Mononuclear cell (primary cell): ENCODE data around the gene ZDHHC24. TPM values are rescaled to one million over a fixed set of nuclear protein-coding genes. Genes with fewer than 3 reads are reported as not detected.
"Not testable (repeated sequence)": the region's sequence is repeated elsewhere in the genome, so short reads cannot be mapped to it uniquely, and the experiment has no call there.

ENCODE experiments used
- H3K27me3 ChIP-seq: 2 replicates; pipeline ENCODE4 v1.6.0; 2011; ENCODE audit warnings: low read length, control low read depth; ENCODE audit not compliant: insufficient read depth
- H3K4me1 ChIP-seq: 2 replicates; pipeline ENCODE4 v1.5.1; 2011; ENCODE audit warnings: mild to moderate bottlenecking, low read length, control low read depth; ENCODE audit not compliant: insufficient read depth
- H3K4me3 ChIP-seq: 2 replicates; pipeline ENCODE4 v1.5.1; 2011; ENCODE audit warnings: mild to moderate bottlenecking, low read length, moderate library complexity
- H3K9me3 ChIP-seq: 2 replicates; pipeline ENCODE4 v1.5.1; 2011; ENCODE audit warnings: low read depth, mild to moderate bottlenecking, control low read depth, low read length
- total RNA-seq: library from RNA; depleted of rRNA; stranded (reverse); fragments of >200 nt; gene quantifications from one replicate; pipeline ENCODE4 v1.2.3, GENCODE V29; 2012

The ZDHHC24 gene, protein sequence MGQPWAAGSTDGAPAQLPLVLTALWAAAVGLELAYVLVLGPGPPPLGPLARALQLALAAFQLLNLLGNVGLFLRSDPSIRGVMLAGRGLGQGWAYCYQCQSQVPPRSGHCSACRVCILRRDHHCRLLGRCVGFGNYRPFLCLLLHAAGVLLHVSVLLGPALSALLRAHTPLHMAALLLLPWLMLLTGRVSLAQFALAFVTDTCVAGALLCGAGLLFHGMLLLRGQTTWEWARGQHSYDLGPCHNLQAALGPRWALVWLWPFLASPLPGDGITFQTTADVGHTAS
- 10.0 TPM for total RNA-seq

DNA sequence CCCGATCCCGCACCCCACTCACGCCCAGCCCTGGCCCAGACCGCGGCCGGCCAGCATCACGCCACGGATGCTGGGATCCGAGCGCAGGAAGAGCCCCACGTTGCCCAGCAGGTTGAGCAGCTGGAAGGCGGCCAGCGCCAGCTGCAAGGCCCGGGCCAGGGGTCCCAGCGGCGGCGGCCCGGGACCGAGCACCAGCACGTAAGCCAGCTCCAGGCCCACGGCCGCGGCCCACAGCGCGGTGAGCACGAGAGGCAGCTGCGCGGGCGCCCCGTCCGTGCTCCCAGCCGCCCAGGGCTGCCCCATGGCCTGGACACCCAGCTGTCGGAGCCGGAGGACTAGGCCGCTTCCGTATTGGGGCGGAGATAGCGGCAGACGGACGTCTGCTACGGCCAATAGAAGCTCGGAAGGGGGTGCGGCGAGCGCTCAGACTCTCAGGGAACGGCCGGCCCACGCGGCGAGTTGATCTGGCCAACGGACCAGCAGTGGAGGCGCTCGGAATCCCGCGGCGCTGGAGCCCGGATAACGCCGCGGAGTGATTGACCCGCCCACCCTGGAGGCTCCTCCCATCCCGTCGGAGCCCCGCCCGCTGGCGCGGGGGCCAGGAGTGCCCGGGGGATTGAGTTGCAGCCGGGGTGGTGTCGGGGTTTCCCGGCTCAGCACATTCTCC, at the start of gene ZDHHC24:
Gene ZDHHC24, minus strand, starts transcription at position 348 of the 667 bp plus-strand sequence. Its CDS starts 45 bp downstream, at position 303.
- no peaks in the 10 kb centered on the region for H3K27me3 ChIP-seq
- H3K4me3 ChIP-seq, result peak within 1 kb of the TSS; percentile 75
- H3K9me3 ChIP-seq, result no peaks in the 10 kb centered on the region
- peaks cover 35% of the 10 kb centered on the region for H3K4me1 ChIP-seq

DNA sequence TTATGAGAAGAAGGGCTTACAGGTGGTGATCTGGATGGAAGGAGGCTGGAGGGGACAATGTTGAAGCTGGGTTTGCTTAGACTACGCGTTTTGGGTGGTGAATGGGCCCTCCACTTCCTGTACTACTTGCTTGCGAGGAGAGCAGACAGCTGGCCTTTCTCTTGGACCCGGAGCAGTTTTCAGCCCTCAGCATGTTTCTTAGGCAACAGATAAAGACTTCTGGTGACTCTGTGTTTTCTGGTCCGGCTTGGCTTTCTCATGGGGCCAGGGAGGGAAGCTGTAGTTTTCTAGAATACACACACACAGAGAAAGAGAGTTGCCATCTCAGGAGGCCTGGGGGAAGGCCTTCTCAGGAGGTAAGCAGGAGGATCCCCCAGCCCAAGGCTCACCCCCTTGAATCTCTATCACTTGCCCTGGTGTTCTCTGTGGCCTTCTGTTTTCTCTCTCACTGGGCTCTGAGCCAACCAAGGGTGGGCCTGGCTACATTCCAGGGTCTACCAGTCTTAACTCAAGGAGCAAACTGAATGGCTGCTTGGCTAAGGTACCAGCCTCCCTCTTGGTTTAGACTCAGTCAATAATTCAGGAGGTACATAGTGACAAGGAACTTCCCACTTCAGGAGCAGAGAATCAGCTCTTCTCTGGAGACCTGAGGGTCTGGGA, 49.5 kb upstream of the ZDHHC24 start:
- no peaks in the 10 kb centered on the region for H3K27me3 ChIP-seq
- H3K4me3 ChIP-seq, result no peak overlapping the region
- no peaks in the 10 kb centered on the region for H3K9me3 ChIP-seq

DNA sequence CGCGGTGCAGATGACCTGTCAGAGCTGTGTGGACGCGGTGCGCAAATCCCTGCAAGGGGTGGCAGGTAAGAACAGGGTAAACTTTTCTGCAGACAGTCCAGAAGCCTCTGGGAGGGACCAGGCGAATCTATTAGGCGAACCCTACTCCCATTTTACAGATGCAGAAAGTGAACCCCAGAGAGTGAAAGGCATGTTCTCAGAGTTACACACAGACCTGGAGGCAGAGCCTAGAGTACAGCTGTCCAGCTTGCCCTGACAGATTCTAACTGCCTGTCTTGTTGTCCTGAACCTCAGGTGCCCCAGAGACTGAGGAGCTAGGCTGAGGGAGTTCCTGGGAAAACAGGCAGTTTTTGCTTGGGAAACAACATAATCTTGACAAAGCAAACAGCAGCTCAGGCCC, 47.8 kb upstream of the ZDHHC24 start:
- peak overlapping the region; percentile 57 for H3K4me3 ChIP-seq
- no peaks in the 10 kb centered on the region for H3K9me3 ChIP-seq

More for the DNA sequence above, 49.5 kb upstream of the ZDHHC24 start:
- H3K4me1 ChIP-seq, result peaks cover 27% of the 10 kb centered on the region

DNA sequence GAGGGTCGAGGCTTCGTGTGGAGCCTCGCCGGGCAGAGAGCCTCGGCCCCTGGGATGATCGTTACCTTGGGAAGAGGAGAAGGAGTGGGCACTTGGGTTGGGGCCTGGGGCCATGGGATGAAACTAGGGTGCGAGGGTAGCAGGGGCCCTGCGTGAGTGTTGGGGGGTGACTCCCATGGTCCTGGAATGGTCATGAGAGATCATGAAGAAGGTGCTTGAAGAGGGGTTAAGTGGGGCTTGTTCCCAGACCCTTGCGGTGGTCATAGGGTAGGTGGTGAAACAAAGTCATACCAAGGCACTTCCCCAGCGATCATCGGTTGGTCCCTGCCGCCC, 47.4 kb upstream of the ZDHHC24 start:
- Histone ChIP-seq H3K9me3 (no peaks in the 10 kb centered on the region), H3K4me3 (peak overlapping the region; percentile 57), H3K27me3 (no peaks in the 10 kb centered on the region), H3K4me1 (peaks cover 23% of the 10 kb centered on the region)

More for the DNA sequence above, 47.8 kb upstream of the ZDHHC24 start:
- Histone ChIP-seq H3K27me3 (no peaks in the 10 kb centered on the region), H3K4me1 (peaks cover 23% of the 10 kb centered on the region)

DNA sequence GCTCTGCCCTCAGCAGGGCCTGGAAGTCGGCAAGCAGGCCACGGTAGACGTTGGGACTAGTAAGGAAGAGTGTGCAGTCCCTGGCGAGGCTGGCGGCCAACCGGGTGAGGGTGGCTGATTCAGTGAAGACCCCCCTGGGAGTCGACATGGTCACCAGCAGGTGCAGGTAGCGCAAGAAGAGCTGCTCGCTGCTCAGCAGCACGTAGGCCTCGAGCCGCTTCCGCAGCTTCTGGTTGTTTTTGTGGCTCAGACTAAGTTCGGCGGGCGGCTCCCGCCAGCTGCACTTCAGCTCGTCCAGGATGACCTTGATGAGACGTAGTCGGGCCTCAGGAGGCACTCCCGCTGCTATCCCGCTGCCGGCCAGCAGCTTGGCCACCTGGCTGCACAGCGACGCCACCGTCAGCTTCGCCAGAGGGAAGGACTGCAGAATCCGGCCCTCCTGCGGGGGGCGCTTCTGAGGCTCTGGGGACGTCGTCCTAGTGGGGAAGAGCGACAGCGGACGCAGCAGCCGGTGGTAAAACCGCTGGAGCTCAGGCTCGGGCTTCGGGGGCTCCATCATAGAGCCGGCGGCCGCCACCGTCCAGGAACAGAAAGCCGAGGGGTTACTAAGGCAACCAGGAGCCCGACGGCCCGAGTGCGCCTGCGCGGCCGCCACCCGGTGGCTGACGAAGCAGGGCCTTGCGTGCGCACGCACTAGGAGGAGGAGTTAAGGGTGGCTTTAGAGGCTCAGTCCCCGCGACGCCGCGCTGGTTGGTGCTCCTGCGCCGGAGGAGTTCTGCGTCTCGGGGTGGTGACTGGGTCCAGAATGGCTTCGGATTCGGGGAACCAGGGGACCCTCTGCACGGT, 46.8 kb upstream of the ZDHHC24 start, which contains the start of the genes CCDC87 and CCS:
Gene CCDC87, minus strand, starts transcription at position 607 of the 846 bp plus-strand sequence. Its CDS starts 48 bp downstream, at position 559.
Gene CCS, plus strand, starts transcription at position 729 of the 846 bp plus-strand sequence. Its CDS starts 77 bp downstream, at position 806.
- Histone ChIP-seq H3K27me3 (no peaks in the 10 kb centered on the region), H3K4me1 (peaks cover 23% of the 10 kb centered on the region), H3K4me3 (peak within 1 kb of the TSS; percentile 57), H3K9me3 (no peaks in the 10 kb centered on the region)

DNA sequence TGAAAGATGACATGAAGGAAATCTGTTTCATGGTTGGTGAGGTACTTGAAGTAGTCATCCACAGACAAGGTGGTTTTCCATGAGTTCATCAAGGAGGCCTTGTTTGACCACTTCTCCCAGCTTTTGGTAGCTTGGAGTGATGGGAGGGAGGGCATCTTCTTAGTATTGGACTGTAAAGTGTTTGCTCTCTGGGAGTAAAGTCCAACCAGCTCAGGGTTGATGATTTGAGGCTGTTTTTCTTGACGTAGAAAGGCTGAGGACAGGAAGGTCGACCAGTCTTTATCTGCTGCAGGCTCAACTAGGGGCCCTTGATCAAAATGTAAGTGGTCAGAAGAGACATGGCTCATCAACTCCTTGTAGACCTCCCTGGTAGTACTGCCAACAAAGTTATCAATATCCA, 45.3 kb upstream of the ZDHHC24 start:
- Histone ChIP-seq H3K27me3 (no peaks in the 10 kb centered on the region), H3K4me1 (peaks cover 23% of the 10 kb centered on the region), H3K4me3 (no peak overlapping the region), H3K9me3 (no peaks in the 10 kb centered on the region)

DNA sequence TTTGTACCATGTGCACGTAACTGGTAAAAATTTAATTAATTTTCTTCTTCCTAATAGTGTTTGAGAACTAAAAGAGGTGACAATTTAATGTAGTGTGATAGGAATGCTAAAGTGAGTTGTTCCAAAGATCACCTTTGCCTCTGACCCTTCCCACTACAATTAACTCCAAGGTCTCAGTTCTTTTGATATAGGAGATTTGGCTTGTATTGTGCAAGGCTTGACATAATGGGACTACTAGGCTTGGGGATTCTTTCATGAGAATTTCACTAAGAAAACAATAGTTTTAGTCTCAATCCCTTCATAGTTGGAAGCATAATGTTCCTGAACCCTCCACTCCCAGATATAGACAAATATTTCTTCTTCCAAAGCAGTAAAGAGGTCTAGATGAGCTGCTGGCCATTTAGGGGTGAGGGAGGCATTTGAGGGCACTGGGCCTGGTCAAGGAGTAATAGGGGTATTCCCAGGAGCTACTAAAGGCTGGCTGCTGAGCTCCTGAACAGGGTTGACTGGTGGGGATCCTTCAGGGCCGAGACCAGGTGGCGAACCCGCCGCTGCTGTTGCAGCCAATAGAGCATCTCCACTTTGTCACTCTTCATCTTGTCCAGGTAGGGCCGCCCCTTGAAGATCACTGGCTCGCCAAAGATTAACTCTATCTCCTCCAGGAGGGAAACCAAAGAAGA, 44.3 kb upstream of the ZDHHC24 start:
- Histone ChIP-seq H3K4me3 (no peak overlapping the region), H3K4me1 (peaks cover 23% of the 10 kb centered on the region), H3K9me3 (no peaks in the 10 kb centered on the region), H3K27me3 (no peaks in the 10 kb centered on the region)

DNA sequence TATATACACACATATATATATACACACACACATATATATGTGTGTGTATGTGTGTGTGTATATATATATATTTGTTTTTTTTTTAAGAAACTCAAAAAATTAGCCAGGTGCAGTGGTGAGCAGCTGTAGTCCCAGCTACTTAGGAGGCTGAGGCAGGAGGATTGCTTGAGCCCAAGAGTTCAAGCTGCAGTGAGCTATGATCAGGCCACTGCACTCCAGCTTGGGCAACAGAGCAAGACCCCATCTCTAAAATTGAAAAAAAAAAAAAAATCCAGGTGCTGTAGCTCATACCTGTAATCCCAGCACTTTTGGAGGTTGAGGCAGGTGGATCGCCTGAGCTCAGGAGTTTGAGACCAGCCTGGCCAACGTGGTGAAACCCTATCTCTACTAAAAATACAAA, 43.5 kb upstream of the ZDHHC24 start:
- H3K4me1 ChIP-seq, result peaks cover 18% of the 10 kb centered on the region
- H3K4me3 ChIP-seq, H3K27me3 ChIP-seq: not testable (repeated sequence)

DNA sequence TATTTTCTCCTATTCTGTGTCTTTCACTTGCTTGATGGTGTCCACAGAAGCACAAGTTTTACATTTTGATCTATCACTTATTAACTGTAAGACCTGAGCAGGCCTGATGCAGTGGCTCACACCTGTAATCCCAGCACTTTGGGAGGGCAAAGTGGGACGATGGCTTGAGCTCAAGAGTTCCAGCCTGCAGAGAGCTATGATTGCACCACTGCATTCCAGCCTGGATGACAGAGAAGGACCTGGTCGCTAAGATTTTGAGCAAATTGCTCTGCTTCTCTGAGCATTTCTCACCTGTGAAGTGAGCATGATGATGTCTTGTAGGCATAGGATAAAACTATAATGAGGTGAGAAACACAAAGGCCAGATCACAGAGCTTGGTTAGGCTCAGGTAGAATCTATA, 40.3 kb upstream of the ZDHHC24 start:
- no peaks in the 10 kb centered on the region for H3K9me3 ChIP-seq
- H3K27me3 ChIP-seq, result no peaks in the 10 kb centered on the region
- H3K4me3 ChIP-seq, result no peak overlapping the region
- H3K4me1 ChIP-seq, result no peaks in the 10 kb centered on the region

More for the DNA sequence above, 43.5 kb upstream of the ZDHHC24 start:
- H3K9me3 ChIP-seq, result not testable (repeated sequence)

DNA sequence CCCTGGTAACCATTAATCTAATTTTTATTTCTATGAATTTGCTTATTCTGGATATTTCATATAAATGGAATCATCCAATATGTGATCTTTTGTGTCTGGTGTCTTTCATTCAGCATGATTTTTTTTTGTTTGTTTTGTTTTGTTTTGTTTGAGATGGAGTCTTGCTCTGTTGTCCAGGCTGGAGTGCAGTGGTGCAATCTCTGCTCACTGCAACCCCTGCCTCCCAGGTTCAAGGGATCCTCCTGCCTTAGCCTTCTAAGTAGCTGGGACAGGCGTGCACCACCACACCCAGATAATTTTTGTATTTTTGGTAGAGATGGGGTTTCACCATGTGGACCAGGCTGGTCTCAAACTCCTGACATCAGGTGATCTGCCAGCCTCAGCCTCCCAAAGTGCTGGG, 39.6 kb upstream of the ZDHHC24 start:
- H3K4me1 ChIP-seq, H3K9me3 ChIP-seq, H3K4me3 ChIP-seq, H3K27me3 ChIP-seq: not testable (repeated sequence)

DNA sequence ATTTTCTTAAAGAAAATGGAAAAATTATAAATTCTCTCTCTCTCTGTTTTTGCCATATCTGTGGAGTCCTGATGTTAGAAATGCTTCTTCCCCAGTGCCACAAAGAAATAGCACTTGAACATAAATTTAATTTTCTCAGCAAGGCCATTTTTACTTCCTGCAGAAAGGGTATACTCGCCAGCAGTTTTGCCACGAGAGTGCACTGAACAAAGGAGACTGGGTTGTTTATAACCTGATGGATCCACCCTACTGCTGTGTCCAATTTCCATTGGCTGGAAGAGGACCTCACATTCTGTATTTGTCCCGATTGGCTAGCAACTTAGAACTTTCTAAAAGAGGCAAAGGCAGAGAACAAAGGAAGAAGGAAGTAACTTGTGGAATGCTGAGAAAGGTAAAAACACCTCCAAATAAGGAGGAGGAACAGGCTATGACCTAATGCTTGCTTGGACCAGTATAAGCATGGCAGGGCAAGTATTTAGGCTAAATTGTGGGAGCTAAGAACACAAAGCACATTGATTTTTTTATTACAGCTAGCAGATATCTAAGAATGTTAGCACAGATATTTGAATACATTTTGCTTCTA, 36.8 kb upstream of the ZDHHC24 start:
- H3K4me3 ChIP-seq, H3K27me3 ChIP-seq, H3K4me1 ChIP-seq, H3K9me3 ChIP-seq: not testable (repeated sequence)

DNA sequence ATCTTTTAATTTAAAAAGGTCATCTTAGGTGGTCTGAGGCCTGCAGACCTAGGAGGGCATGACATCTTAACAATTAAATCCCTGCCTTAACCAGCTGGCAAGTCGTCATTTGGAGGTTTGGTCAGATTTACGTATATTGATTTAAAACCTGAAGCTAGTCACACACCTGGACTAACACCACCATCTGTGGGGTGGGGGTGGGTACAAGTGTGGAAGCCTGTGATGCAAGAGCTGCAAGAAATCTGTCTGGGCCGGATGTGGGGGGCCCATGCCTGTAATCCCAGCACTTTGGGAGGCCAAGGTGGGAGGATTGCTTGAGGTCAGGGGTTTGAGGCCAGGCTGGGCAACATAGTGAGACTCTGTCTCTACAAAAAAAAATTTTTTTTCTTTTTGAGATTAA, 35.4 kb upstream of the ZDHHC24 start:
- H3K4me1 ChIP-seq, result peaks cover 6% of the 10 kb centered on the region
- H3K27me3 ChIP-seq, result no peaks in the 10 kb centered on the region
- H3K9me3 ChIP-seq, result no peaks in the 10 kb centered on the region
- H3K4me3 ChIP-seq, result no peak overlapping the region

DNA sequence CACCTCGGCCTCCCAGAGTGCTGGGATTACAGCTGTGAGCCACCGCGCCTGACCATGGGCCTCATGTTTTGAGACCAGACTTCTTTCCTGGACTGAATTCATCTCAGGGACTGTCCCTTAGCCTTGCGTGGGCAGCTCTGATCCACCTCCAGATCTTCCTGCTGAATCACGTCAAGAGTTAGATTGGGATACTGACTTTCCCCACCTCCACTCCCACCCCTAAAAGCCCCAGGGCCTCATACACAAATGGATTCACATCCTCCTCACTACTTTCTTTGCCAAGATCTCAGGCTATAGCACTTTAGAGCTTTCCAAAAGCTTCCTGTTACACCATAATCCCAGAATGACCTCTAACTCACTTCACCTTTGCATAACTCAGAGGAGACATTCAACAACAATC, 35.0 kb upstream of the ZDHHC24 start:
- H3K27me3 ChIP-seq, result no peaks in the 10 kb centered on the region
- H3K9me3 ChIP-seq, result no peaks in the 10 kb centered on the region
- H3K4me1 ChIP-seq, result peaks cover 6% of the 10 kb centered on the region
- H3K4me3 ChIP-seq, result no peak overlapping the region

DNA sequence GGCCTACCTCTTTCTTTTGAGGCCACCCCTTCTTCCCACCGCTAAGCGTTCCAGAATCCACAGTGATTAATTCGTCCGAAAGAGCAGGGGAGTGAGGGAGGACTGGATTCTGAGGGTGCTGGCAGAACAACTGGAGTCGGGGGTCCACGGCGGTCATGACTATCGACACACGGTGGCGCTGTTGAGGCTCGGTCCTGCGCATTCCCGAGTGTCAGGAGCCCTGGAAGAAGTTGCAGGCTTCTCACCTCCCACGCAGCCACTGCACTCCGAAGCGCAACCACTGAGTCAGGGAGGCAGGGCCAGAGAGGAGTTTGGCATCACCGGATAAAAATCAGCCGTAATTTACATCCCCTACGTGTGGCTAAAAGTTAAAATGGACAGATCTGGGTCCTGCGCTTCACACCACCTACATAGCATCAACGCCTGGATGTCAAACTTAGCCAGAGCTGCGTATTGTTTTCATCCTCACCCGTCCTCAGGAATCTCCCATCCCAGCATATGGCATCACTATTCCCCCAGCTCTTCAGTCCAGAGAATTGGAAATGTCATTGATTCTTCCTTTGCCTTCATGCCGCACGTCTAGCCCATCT, 33.3 kb upstream of the ZDHHC24 start:
- Histone ChIP-seq H3K4me1 (peaks cover 6% of the 10 kb centered on the region), H3K9me3 (no peaks in the 10 kb centered on the region), H3K27me3 (no peaks in the 10 kb centered on the region), H3K4me3 (no peak overlapping the region)
